Measurements from ENCODE around the gene NLE1. TPM values are rescaled to one million over a fixed set of nuclear protein-coding genes. Genes with fewer than 3 reads are reported as not detected.
"Not testable (repeated sequence)": the region's sequence is repeated elsewhere in the genome, so short reads cannot be mapped to it uniquely, and the experiment has no call there.

NLE1 gene
- polyA plus RNA-seq, 1 donor (not counting 4 experiments of a cell fraction or from before 2014, with no cell fraction given), result 13.5 TPM

- no peak overlapping the region for H3K4me2 ChIP-seq (ENCODE audit: control insufficient read depth, extremely low read depth, insufficient read depth, low read depth, low read length)
- H3K79me2 ChIP-seq (ENCODE audit: control insufficient read depth, insufficient read depth, low read length), result no peaks in the 10 kb centered on the region
- H3K9me1 ChIP-seq (ENCODE audit: control insufficient read depth, extremely low read depth, insufficient read depth, low read length), result no peaks in the 10 kb centered on the region
- H3K4me1 ChIP-seq (ENCODE audit: control insufficient read depth, extremely low read depth, insufficient read depth, low read length), result peaks cover 5% of the 10 kb centered on the region
- no peaks in the 10 kb centered on the region for H4K20me1 ChIP-seq (ENCODE audit: control insufficient read depth, extremely low read depth, insufficient read depth, low read length)
- H3K9ac ChIP-seq (ENCODE audit: control insufficient read depth, extremely low read depth, insufficient read depth, low read length), result no peak overlapping the region
- H2AFZ ChIP-seq (ENCODE audit: control insufficient read depth, low read length), result no peak overlapping the region
- FAIRE-seq (no peak), DNase-seq (ENCODE audit: low read depth, low spot score) (no peak)
- H3K9me3 ChIP-seq (ENCODE audit: control insufficient read depth, low read depth, low read length), result no peaks in the 10 kb centered on the region
- no peak for TF ChIP-seq EZH2 (IDR thresholded peaks at IDR 0.05; ENCODE audit: low read length)
- no peak for TF ChIP-seq CTCF (optimal IDR thresholded peaks at IDR 0.05 in 1 of 3, IDR thresholded peaks at IDR 0.05 in 1 of 3, conservative IDR thresholded peaks at IDR 0.05 in 1 of 3; ENCODE audit: extremely low read depth in 1 of 3, insufficient read depth in 2 of 3, low read length in 3 of 3)
- no peak overlapping the region for H3K27ac ChIP-seq (ENCODE audit: control insufficient read depth, insufficient read depth, low read length)
- dilution Hi-C loops (cut with MboI; ENCODE audit: extremely low pct_ligation_motif_present, low sequenced_read_pairs), result no loop called here
- H3K27me3 ChIP-seq (ENCODE audit: control insufficient read depth, extremely low read depth, insufficient read depth, low read length), result no peaks in the 10 kb centered on the region
- H3K36me3 ChIP-seq (ENCODE audit: control insufficient read depth in 2 of 2, extremely low read depth in 1 of 2, insufficient read depth in 2 of 2, low read length in 2 of 2), result no peaks in the 10 kb centered on the region
- H3K4me3 ChIP-seq (ENCODE audit: control insufficient read depth in 2 of 3, extremely low read depth in 1 of 3, insufficient read depth in 2 of 3, low read depth in 1 of 3, low read length in 3 of 3), result no peak overlapping the region
Observed at GRCh38 chr17:35154196-35155165, 12.4 kb upstream of the NLE1 start.

GRCh38 chr17:35152421-35153140 lies 10.5 kb upstream of the NLE1 start:
- Histone ChIP-seq H3K79me2 (ENCODE audit: control insufficient read depth, insufficient read depth, low read length) (no peaks in the 10 kb centered on the region), H3K9ac (ENCODE audit: control insufficient read depth, extremely low read depth, insufficient read depth, low read length) (no peak overlapping the region), H3K9me3 (ENCODE audit: control insufficient read depth, low read depth, low read length) (no peaks in the 10 kb centered on the region), H3K36me3 (ENCODE audit: control insufficient read depth in 2 of 2, extremely low read depth in 1 of 2, insufficient read depth in 2 of 2, low read length in 2 of 2) (no peaks in the 10 kb centered on the region), H2AFZ (ENCODE audit: control insufficient read depth, low read length) (no peak overlapping the region), H3K4me3 (ENCODE audit: control insufficient read depth in 2 of 3, extremely low read depth in 1 of 3, insufficient read depth in 2 of 3, low read depth in 1 of 3, low read length in 3 of 3) (no peak overlapping the region), H3K27ac (ENCODE audit: control insufficient read depth, insufficient read depth, low read length) (no peak overlapping the region), H3K4me1 (ENCODE audit: control insufficient read depth, extremely low read depth, insufficient read depth, low read length) (no peaks in the 10 kb centered on the region), H3K4me2 (ENCODE audit: control insufficient read depth, extremely low read depth, insufficient read depth, low read depth, low read length) (no peak overlapping the region), H3K27me3 (ENCODE audit: control insufficient read depth, extremely low read depth, insufficient read depth, low read length) (peaks cover 5% of the 10 kb centered on the region), H4K20me1 (ENCODE audit: control insufficient read depth, extremely low read depth, insufficient read depth, low read length) (no peaks in the 10 kb centered on the region), H3K9me1 (ENCODE audit: control insufficient read depth, extremely low read depth, insufficient read depth, low read length) (no peaks in the 10 kb centered on the region)
- TF ChIP-seq EZH2 (IDR thresholded peaks at IDR 0.05; ENCODE audit: low read length), result no peak
- TF ChIP-seq CTCF (optimal IDR thresholded peaks at IDR 0.05 in 1 of 3, IDR thresholded peaks at IDR 0.05 in 1 of 3, conservative IDR thresholded peaks at IDR 0.05 in 1 of 3; ENCODE audit: extremely low read depth in 1 of 3, insufficient read depth in 2 of 3, low read length in 3 of 3), result no peak
- FAIRE-seq (no peak), DNase-seq (ENCODE audit: low read depth, low spot score) (no peak)
- dilution Hi-C loops (cut with MboI; ENCODE audit: extremely low pct_ligation_motif_present, low sequenced_read_pairs), result no loop called here

GRCh38 chr17:35151080-35151479 lies 9.0 kb upstream of the NLE1 start:
- H3K79me2 ChIP-seq (ENCODE audit: control insufficient read depth, insufficient read depth, low read length); H3K9ac ChIP-seq (ENCODE audit: control insufficient read depth, extremely low read depth, insufficient read depth, low read length); H3K9me3 ChIP-seq (ENCODE audit: control insufficient read depth, low read depth, low read length); H3K36me3 ChIP-seq (ENCODE audit: control insufficient read depth in 2 of 2, extremely low read depth in 1 of 2, insufficient read depth in 2 of 2, low read length in 2 of 2); H3K9me1 ChIP-seq (ENCODE audit: control insufficient read depth, extremely low read depth, insufficient read depth, low read length); H4K20me1 ChIP-seq (ENCODE audit: control insufficient read depth, extremely low read depth, insufficient read depth, low read length); H3K4me2 ChIP-seq (ENCODE audit: control insufficient read depth, extremely low read depth, insufficient read depth, low read depth, low read length); dilution Hi-C loops (cut with MboI; ENCODE audit: extremely low pct_ligation_motif_present, low sequenced_read_pairs); FAIRE-seq; H3K27me3 ChIP-seq (ENCODE audit: control insufficient read depth, extremely low read depth, insufficient read depth, low read length); H3K27ac ChIP-seq (ENCODE audit: control insufficient read depth, insufficient read depth, low read length); DNase-seq (ENCODE audit: low read depth, low spot score); H2AFZ ChIP-seq (ENCODE audit: control insufficient read depth, low read length); H3K4me3 ChIP-seq (ENCODE audit: control insufficient read depth in 2 of 3, extremely low read depth in 1 of 3, insufficient read depth in 2 of 3, low read depth in 1 of 3, low read length in 3 of 3); H3K4me1 ChIP-seq (ENCODE audit: control insufficient read depth, extremely low read depth, insufficient read depth, low read length): not testable (repeated sequence)
